Activated CD4-positive, alpha-beta memory T cell treated with anti-CD3 and anti-CD28 coated beads, Interleukin-2, amount 10 ng/mL, durations not matched to agents 7 days and 5 days (primary cell): ENCODE results near the gene HDAC8. TPM values are rescaled to one million over a fixed set of nuclear protein-coding genes. Genes with fewer than 3 reads are reported as not detected.

Experiments used
- CTCF ChIA-PET: fragments of 350-600 bp; sonication (Branson Sonifier 250); formaldehyde crosslinking; loops from one replicate; lab custom pipeline; 2021; ENCODE audit warnings: antibody characterized with exemption, inconsistent platforms; lab: Charles Lee
- POLR2A ChIA-PET: fragments of 350-600 bp; sonication (Branson Sonifier 250); formaldehyde crosslinking; loops from one replicate; lab custom pipeline; 2021; ENCODE audit warnings: antibody characterized with exemption; lab: Charles Lee
- DNase-seq: peaks from one replicate; pipeline ENCODE4 v3.0.0-alpha.2; 2020
- H3K27ac Mint-ChIP-seq: one replicate; pipeline ENCODE4 v1.8.0; 2021; ENCODE audit warnings: mild to moderate bottlenecking, mixed read lengths
- H3K27me3 Mint-ChIP-seq: one replicate; pipeline ENCODE4 v1.8.0; 2021; ENCODE audit warnings: mixed read lengths
- H3K36me3 Mint-ChIP-seq: one replicate; pipeline ENCODE4 v1.8.0; 2021; ENCODE audit warnings: low read depth, mixed read lengths
- H3K4me1 Mint-ChIP-seq: one replicate; pipeline ENCODE4 v1.8.0; 2021; ENCODE audit warnings: mixed read lengths
- H3K4me3 Mint-ChIP-seq: one replicate; pipeline ENCODE4 v1.8.0; 2021; ENCODE audit warnings: mild to moderate bottlenecking, mixed read lengths
- H3K9me3 Mint-ChIP-seq: one replicate; pipeline ENCODE4 v1.8.0; 2021; ENCODE audit warnings: mixed read lengths
- total RNA-seq, 2 experiments: library from RNA; stranded (reverse); gene quantifications; one replicate each; pipeline ENCODE4 v1.2.3, GENCODE V29; 2021

Gene HDAC8
- total RNA-seq, 2 experiments from 2014 or later: 23.8 to 24.1 TPM

- ChIA-PET POLR2A (no interaction called here), CTCF (no interaction called here)
- Mint-ChIP-seq H3K36me3 (no peaks in the 10 kb centered on the region), H3K4me3 (no peak overlapping the region), H3K27ac (no peak overlapping the region), H3K9me3 (no peaks in the 10 kb centered on the region), H3K4me1 (peaks cover 7% of the 10 kb centered on the region), H3K27me3 (peaks cover 53% of the 10 kb centered on the region)
- DNase-seq: no peak
Measured at GRCh38 chrX:72299891-72300630, 272.6 kb downstream of the HDAC8 start.

DNA sequence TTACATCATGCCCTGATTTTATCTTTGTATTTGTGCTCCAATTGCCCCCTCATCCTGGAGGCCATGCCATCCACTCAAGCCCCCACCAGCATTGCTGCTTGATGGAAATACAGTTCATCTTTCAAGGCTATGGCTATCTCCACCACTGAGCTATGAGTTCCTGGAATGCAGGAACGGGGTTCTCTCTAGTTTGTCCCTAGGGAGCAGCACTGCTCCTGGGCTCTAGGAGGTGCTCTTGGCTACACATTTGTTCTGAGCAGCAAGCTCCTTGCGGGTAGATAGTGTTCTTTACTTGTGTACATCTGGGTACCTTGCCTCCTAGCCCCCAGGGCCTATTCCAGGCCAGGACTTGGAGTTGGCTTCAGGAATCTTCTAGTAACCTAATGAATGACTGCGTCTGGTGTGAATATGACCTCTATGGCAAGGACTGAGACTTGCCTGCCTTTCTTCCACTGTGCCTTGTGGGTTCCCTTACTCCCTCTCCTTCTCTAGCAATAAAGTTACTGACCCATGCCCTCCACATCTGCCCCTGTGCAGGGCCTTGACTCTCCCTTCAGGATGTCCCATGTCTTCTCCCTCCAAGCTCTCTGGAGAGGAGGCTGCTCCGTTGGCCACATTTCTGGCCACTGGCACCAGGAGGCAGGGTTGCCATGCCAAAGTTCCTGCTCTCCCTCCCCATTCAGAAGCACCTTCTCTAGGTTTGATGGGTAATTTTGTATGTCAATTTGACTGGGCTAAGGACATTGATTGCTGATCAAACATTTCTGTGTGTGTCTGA is 274.5 kb downstream of the HDAC8 start:
- no peak for DNase-seq
- no peak overlapping the region for H3K27ac Mint-ChIP-seq
- ChIA-PET POLR2A (no interaction called here), CTCF (interaction anchor here (0.7 to 1.1 kb wide), 2 partner anchors 21 to 415 kb away, joined by 3 to 5 read pairs; partner anchors contain the start of gene RPS4X)
- H3K4me3 Mint-ChIP-seq: no peak overlapping the region
- no peaks in the 10 kb centered on the region for H3K9me3 Mint-ChIP-seq
- peaks cover 41% of the 10 kb centered on the region for H3K27me3 Mint-ChIP-seq
- H3K36me3 Mint-ChIP-seq: no peaks in the 10 kb centered on the region
- H3K4me1 Mint-ChIP-seq: no peaks in the 10 kb centered on the region

- Mint-ChIP-seq H3K36me3 (no peaks in the 10 kb centered on the region), H3K4me3 (no peak overlapping the region), H3K9me3 (no peaks in the 10 kb centered on the region), H3K27me3 (peaks cover 39% of the 10 kb centered on the region), H3K27ac (no peak overlapping the region), H3K4me1 (no peaks in the 10 kb centered on the region)
- ChIA-PET CTCF (no interaction called here), POLR2A (no interaction called here)
- no peak for DNase-seq
Measured at GRCh38 chrX:72296991-72297390, 275.7 kb downstream of the HDAC8 start.

DNA sequence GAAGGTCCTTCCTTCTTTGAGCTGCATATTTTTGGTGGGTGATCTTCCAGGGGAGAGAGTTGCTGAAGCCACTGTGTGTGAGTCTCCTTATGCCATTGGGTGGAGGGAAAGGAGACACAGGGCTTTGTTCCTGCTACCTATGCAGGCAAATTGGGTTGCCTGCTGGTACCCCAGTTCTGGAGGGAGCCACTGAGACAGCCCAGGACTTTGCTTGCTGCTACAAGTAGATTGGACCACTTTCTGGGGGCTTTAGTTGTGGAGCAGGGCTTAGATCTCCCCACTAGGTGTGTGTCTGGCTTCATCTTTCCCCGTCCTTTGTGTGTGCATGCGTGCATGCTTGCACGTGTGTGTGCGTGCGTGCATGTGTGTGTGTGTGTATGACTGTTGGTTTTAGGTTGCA is 276.9 kb downstream of the HDAC8 start:
- POLR2A ChIA-PET: no interaction called here
- H3K36me3 Mint-ChIP-seq: no peaks in the 10 kb centered on the region
- no peaks in the 10 kb centered on the region for H3K4me1 Mint-ChIP-seq
- H3K27ac Mint-ChIP-seq: no peak overlapping the region
- DNase-seq: no peak
- CTCF ChIA-PET: no interaction called here
- no peak overlapping the region for H3K4me3 Mint-ChIP-seq
- peaks cover 36% of the 10 kb centered on the region for H3K27me3 Mint-ChIP-seq
- no peaks in the 10 kb centered on the region for H3K9me3 Mint-ChIP-seq

- CTCF ChIA-PET: no interaction called here
- Mint-ChIP-seq H3K27ac (no peak overlapping the region), H3K4me1 (no peaks in the 10 kb centered on the region), H3K36me3 (no peaks in the 10 kb centered on the region), H3K9me3 (no peaks in the 10 kb centered on the region), H3K4me3 (no peak overlapping the region), H3K27me3 (peaks cover 36% of the 10 kb centered on the region)
- POLR2A ChIA-PET: no interaction called here
- no peak for DNase-seq
Measured at GRCh38 chrX:72294497-72294896, 278.1 kb downstream of the HDAC8 start.

GRCh38 chrX:72282302-72282701 is 290.3 kb downstream of the HDAC8 start:
- Mint-ChIP-seq H3K4me3 (no peak overlapping the region), H3K36me3 (no peaks in the 10 kb centered on the region), H3K27ac (no peak overlapping the region), H3K4me1 (peaks cover 8% of the 10 kb centered on the region), H3K27me3 (peaks cover 15% of the 10 kb centered on the region), H3K9me3 (no peaks in the 10 kb centered on the region)
- POLR2A ChIA-PET: no interaction called here
- CTCF ChIA-PET: no interaction called here
- no peak for DNase-seq

DNA sequence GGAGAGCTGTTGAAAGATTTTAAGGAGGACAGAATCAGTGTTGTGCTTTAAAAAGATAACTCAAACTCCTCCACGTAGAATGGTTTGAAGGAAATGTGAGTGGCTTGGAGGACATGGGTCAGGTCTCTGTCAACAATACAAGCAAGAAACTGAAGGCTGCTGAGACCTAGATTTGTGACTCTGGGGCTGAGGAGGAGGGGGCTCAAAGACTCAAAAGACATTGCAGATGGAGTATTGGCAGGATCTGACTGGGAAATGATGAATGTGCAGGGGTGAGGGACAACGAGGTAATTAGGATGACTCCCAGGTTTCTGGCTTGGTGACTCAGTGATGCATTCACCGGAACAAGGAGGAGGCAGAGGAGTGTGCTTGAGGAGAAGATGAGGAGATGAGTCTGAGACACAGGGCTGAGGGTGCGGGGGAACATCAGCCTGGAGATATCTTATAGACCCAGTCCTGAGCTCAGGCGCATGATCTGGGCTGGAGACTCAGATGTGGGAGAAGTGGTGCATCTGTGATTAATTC is 292.3 kb downstream of the HDAC8 start:
- Mint-ChIP-seq H3K9me3 (no peaks in the 10 kb centered on the region), H3K4me1 (peaks cover 11% of the 10 kb centered on the region), H3K4me3 (no peak overlapping the region), H3K27me3 (peaks cover 15% of the 10 kb centered on the region), H3K36me3 (peaks cover 8% of the 10 kb centered on the region), H3K27ac (no peak overlapping the region)
- no peak for DNase-seq
- ChIA-PET POLR2A (no interaction called here), CTCF (interaction anchor here (1.0 kb wide), 1 partner anchor 13 kb away, joined by 3 read pairs; no protein-coding TSS in a partner anchor)

Other genes starting within 250 kb of the HDAC8 start
- 1 to 10 TPM; 1.4 to 1.6 TPM for gene PHKA1, start 141.5 kb upstream of the HDAC8 start, total RNA-seq
- not detected for gene DMRTC1B, start 204.0 kb upstream of the HDAC8 start, total RNA-seq
- gene FAM236B, start 209.8 kb upstream of the HDAC8 start, total RNA-seq: not detected
- gene FAM236D, start 235.4 kb upstream of the HDAC8 start, total RNA-seq: not detected